B cell (primary cell): Measurements from ENCODE around the gene DSCAML1. TPM values are rescaled to one million over a fixed set of nuclear protein-coding genes. Genes with fewer than 3 reads are reported as not detected.

Experiments
- ATAC-seq: fragments of 200-7000 bp; cut with Tn5 transposase; one replicate; pipeline ENCODE4 v1.10.0; 2021; ENCODE audit warnings: low read depth, mild to moderate bottlenecking, moderate number of reproducible peaks, moderate library complexity
- CTCF ChIA-PET: fragments of 350-600 bp; sonication (Branson Sonifier 250); formaldehyde crosslinking; loops from one replicate; lab custom pipeline; 2021; ENCODE audit warnings: antibody characterized with exemption, inconsistent platforms; lab: Charles Lee
- POLR2A ChIA-PET: fragments of 350-600 bp; sonication (Branson Sonifier 250); formaldehyde crosslinking; loops from one replicate; lab custom pipeline; 2021; ENCODE audit warnings: antibody characterized with exemption; lab: Charles Lee
- DNase-seq: peaks from one replicate; pipeline ENCODE4 v3.0.0; 2013
- H2AFZ ChIP-seq: 2 replicates; pipeline ENCODE4 v1.6.1; 2012; ENCODE audit warnings: mild to moderate bottlenecking, low read depth, low read length; ENCODE audit not compliant: insufficient read depth, poor library complexity, severe bottlenecking
- H3K27ac ChIP-seq, 2 donors: 1 replicate in 1 of 2; 2 replicates in 1 of 2; pipeline ENCODE4 v1.5.1; 2012 to 2013; ENCODE audit warnings: low read length in 2 of 2, mild to moderate bottlenecking in 2 of 2, moderate library complexity in 1 of 2
- H3K27me3 ChIP-seq, 4 experiments: fragments of 200-600 bp in 1 of 4; sonication (generic) in 1 of 4; replicated peaks in 1 of 4; 1 replicate in 2 of 4; 2 replicates in 2 of 4; pipeline versions ENCODE4 v1.6.1 to v1.7.0; 2013 to 2016; ENCODE audit warnings: low read length in 3 of 4, mild to moderate bottlenecking in 2 of 4, mixed read lengths in 1 of 4, moderate library complexity in 1 of 4; ENCODE audit not compliant: insufficient read depth in 4 of 4, control insufficient read depth in 3 of 4; ENCODE audit errors: control extremely low read depth in 1 of 4
- H3K36me3 ChIP-seq, 2 experiments: replicated peaks in 1 of 2; 1 replicate in 1 of 2; 2 replicates in 1 of 2; pipeline versions ENCODE4 v1.6.1 to v1.7.1; 2013; ENCODE audit warnings: low read length in 1 of 2; ENCODE audit not compliant: insufficient read depth in 2 of 2, control insufficient read depth in 1 of 2; ENCODE audit errors: control extremely low read depth in 1 of 2, extremely low read depth in 1 of 2
- H3K4me1 ChIP-seq, 2 donors: fragments of 200-600 bp in 1 of 2; sonication (generic) in 1 of 2; 1 replicate in 1 of 2; 2 replicates in 1 of 2; pipeline versions ENCODE4 v1.5.1 to v1.6.1; 2013 to 2017; ENCODE audit warnings: low read length in 2 of 2; ENCODE audit not compliant: control insufficient read depth in 2 of 2, insufficient read depth in 2 of 2
- H3K4me2 ChIP-seq: replicated peaks from 2 replicates; pipeline ENCODE3; 2012; ENCODE audit warnings: mild to moderate bottlenecking, low read depth, low read length; ENCODE audit not compliant: poor library complexity, severe bottlenecking
- H3K4me3 ChIP-seq, 5 experiments: fragments of 200-600 bp in 1 of 5; sonication (generic) in 1 of 5; 1 replicate in 3 of 5; 2 replicates in 2 of 5; pipeline versions ENCODE4 v1.5.1 to v1.7.0; 2011 to 2016; ENCODE audit warnings: low read length in 4 of 5, mild to moderate bottlenecking in 4 of 5, low read depth in 2 of 5, control low read depth in 1 of 5, moderate library complexity in 1 of 5; ENCODE audit not compliant: insufficient read depth in 1 of 5; ENCODE audit errors: control extremely low read depth in 1 of 5, extremely low read depth in 1 of 5
- H3K79me2 ChIP-seq: fragments of 200-600 bp; sonication (generic); one replicate; pipeline ENCODE4 v1.6.0; 2016; ENCODE audit warnings: low read length; ENCODE audit not compliant: control insufficient read depth, insufficient read depth
- H3K9ac ChIP-seq: fragments of 200-600 bp; sonication (generic); 2 replicates; pipeline ENCODE4 v1.6.1; 2017; ENCODE audit warnings: mild to moderate bottlenecking, low read length, moderate library complexity
- H3K9me3 ChIP-seq, 3 donors: one replicate each; pipeline versions ENCODE4 v1.6.1 to v1.7.1; 2013; ENCODE audit warnings: low read length in 2 of 3; ENCODE audit not compliant: control insufficient read depth in 2 of 3, insufficient read depth in 1 of 3; ENCODE audit errors: control extremely low read depth in 1 of 3
- H4K20me1 ChIP-seq: 2 replicates; pipeline ENCODE4 v1.6.0; 2012; ENCODE audit warnings: mild to moderate bottlenecking, low read length; ENCODE audit not compliant: insufficient read depth, control insufficient read depth, poor library complexity, severe bottlenecking
- H3K27ac Mint-ChIP-seq: one replicate; pipeline ENCODE4 v1.8.0; 2021; ENCODE audit warnings: mixed read lengths
- H3K27me3 Mint-ChIP-seq: one replicate; pipeline ENCODE4 v1.8.0; 2021; ENCODE audit warnings: mixed read lengths
- H3K4me1 Mint-ChIP-seq: one replicate; pipeline ENCODE4 v1.8.0; 2021; ENCODE audit warnings: mixed read lengths
- H3K4me3 Mint-ChIP-seq: one replicate; pipeline ENCODE4 v1.8.0; 2021; ENCODE audit warnings: mixed read lengths
- H3K9me3 Mint-ChIP-seq: one replicate; pipeline ENCODE4 v1.8.0; 2022; ENCODE audit warnings: mixed read lengths; ENCODE audit not compliant: insufficient read depth
- EZH2 ChIP-seq: IDR thresholded peaks from 2 replicates; pipeline ENCODE4 v1.6.1; 2012; ENCODE audit warnings: borderline replicate concordance, low read depth, mild to moderate bottlenecking, moderate library complexity, low read length; ENCODE audit not compliant: insufficient read depth, poor library complexity, severe bottlenecking
- WGBS: methylation state at CpG from one replicate; pipeline ENCODE4 v1.1.5; 2013; ENCODE audit warnings: missing lambda C conversion rate; ENCODE audit not compliant: insufficient coverage; 5-methylcytosine and 5-hydroxymethylcytosine counted together
- intact Hi-C: fragments of 100-400 bp; cut with micrococcal nuclease; formaldehyde crosslinking; loops from one replicate; pipeline ENCODE4 v1.10.0; 2022
- polyA plus RNA-seq: library from polyadenylated mRNA; depleted of rRNA; stranded (reverse); fragments of >200 nt; gene quantifications from 2 replicates; pipeline ENCODE4 v1.2.3, GENCODE V29; 2012
- total RNA-seq, 2 donors: library from RNA; stranded (reverse); fragments of 120-200 nt in 1 of 2; gene quantifications; 1 replicate in 1 of 2; 2 replicates in 1 of 2; pipeline versions ENCODE4 v1.2.3 to v1.2.4, GENCODE V29; 2013 to 2022
- TF ChIP-seq, protein P1 (sequence below): fragments of 200-600 bp; IDR thresholded peaks from one replicate; pipeline ENCODE4 v1.8.0; 2022; ENCODE audit warnings: antibody characterized with exemption, mild to moderate bottlenecking

The DSCAML1 gene
- total and polyA plus RNA-seq, 2 donors (not counting 1 experiment from before 2014, with no cell fraction given), result 1.2 to 6.2 TPM

DNA sequence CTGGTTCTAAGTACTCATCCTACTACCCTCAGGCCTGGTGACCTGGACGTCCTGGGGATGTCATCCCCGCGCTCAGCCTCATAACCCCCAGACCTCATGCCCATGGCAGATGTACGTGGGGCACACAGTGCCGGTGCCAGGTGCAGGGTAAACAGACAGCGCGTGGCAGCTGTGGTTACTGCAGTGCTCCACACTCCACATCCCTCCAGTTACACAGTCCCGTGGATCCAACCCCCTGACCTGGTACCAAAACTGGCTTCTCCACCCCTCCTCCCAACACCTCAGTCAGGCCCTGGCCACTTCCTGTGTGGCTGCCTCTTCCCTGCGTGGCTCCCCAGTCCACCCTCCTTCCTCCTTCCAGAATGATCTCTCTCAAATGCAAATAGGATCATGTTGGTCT is 95.2 kb downstream of the DSCAML1 start:
- Histone ChIP-seq H3K79me2 (no peaks in the 10 kb centered on the region), H3K27ac (no peak overlapping the region), H3K4me2 (no peak overlapping the region), H3K4me1 (no peaks in the 10 kb centered on the region), H2AFZ (no peak overlapping the region), H3K4me3 (no peak overlapping the region), H3K27me3 (peaks cover 0 to 5% (median 0%) of the 10 kb centered on the region in 4 experiments), H4K20me1 (no peaks in the 10 kb centered on the region), H3K9me3 (no peaks in the 10 kb centered on the region), H3K9ac (no peak overlapping the region), H3K36me3 (no peaks in the 10 kb centered on the region)
- ATAC-seq, result no peak
- Mint-ChIP-seq H3K4me1 (no peaks in the 10 kb centered on the region), H3K9me3 (no peaks in the 10 kb centered on the region), H3K27me3 (peaks cover 35% of the 10 kb centered on the region), H3K27ac (no peak overlapping the region), H3K4me3 (no peak overlapping the region)
- ChIA-PET CTCF (no interaction called here), POLR2A (no interaction called here)
- 39% methylated on average over 9 of the region's 9 CpGs for WGBS
- TF ChIP-seq, protein P1, sequence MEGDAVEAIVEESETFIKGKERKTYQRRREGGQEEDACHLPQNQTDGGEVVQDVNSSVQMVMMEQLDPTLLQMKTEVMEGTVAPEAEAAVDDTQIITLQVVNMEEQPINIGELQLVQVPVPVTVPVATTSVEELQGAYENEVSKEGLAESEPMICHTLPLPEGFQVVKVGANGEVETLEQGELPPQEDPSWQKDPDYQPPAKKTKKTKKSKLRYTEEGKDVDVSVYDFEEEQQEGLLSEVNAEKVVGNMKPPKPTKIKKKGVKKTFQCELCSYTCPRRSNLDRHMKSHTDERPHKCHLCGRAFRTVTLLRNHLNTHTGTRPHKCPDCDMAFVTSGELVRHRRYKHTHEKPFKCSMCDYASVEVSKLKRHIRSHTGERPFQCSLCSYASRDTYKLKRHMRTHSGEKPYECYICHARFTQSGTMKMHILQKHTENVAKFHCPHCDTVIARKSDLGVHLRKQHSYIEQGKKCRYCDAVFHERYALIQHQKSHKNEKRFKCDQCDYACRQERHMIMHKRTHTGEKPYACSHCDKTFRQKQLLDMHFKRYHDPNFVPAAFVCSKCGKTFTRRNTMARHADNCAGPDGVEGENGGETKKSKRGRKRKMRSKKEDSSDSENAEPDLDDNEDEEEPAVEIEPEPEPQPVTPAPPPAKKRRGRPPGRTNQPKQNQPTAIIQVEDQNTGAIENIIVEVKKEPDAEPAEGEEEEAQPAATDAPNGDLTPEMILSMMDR, result no peak
- no peak for TF ChIP-seq EZH2
- intact Hi-C loops, result no loop called here
- no peak for DNase-seq

DNA sequence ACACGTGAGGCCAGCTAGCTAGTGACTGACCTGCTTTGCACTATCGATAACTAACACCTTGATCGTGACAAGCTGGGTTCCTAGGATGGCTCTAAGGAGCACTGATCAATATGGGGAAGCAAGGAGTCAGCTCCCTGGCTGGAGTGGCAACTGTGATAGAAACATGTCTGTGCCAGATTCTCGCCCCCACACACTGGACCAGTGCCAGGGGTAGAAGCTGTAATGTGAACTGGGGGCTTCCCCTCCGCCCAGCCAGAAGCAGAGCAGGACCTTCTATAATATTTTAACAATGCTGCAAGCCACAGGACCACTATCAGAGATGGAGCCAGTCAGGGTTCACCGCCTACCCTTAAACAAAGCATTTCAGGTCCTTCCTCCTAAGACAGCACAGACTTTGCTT is 96.5 kb downstream of the DSCAML1 start:
- no peak overlapping the region for H2AFZ ChIP-seq
- Mint-ChIP-seq H3K4me1 (no peaks in the 10 kb centered on the region), H3K4me3 (no peak overlapping the region), H3K27me3 (peaks cover 31% of the 10 kb centered on the region), H3K27ac (no peak overlapping the region), H3K9me3 (no peaks in the 10 kb centered on the region)
- ATAC-seq, result no peak
- 97% methylated on average over 4 of the region's 6 CpGs for WGBS
- no peaks in the 10 kb centered on the region for H3K36me3 ChIP-seq
- H3K79me2 ChIP-seq, result no peaks in the 10 kb centered on the region
- H3K27ac ChIP-seq, result no peak overlapping the region
- H3K9ac ChIP-seq, result no peak overlapping the region
- no peak for TF ChIP-seq EZH2
- TF ChIP-seq, protein P1, result no peak
- no peaks in the 10 kb centered on the region for H4K20me1 ChIP-seq
- no peak overlapping the region for H3K4me2 ChIP-seq
- H3K9me3 ChIP-seq, result no peaks in the 10 kb centered on the region
- CTCF ChIA-PET, result no interaction called here
- H3K4me3 ChIP-seq, result no peak overlapping the region
- no peaks in the 10 kb centered on the region for H3K4me1 ChIP-seq
- no peak for DNase-seq
- peaks cover 0 to 5% (median 0%) of the 10 kb centered on the region in 4 experiments for H3K27me3 ChIP-seq
- intact Hi-C loops, result no loop called here
- POLR2A ChIA-PET, result no interaction called here
